Tibial nerve (tissue), 4 donors: Measurements from ENCODE around the gene RARS2. TPM values are rescaled to one million over a fixed set of nuclear protein-coding genes. Genes with fewer than 3 reads are reported as not detected.

ENCODE experiments used
- DNase-seq, 2 donors: peaks; one replicate each; pipeline ENCODE4 v3.0.0-alpha.2; 2019; ENCODE audit warnings: low spot score in 2 of 2
- H3K27ac ChIP-seq, 4 donors: fragments of 200-600 bp; sonication (generic) in 3 of 4; one replicate each; pipeline ENCODE4 v1.5.1; 2017 to 2019; ENCODE audit warnings: mild to moderate bottlenecking in 1 of 4
- H3K27me3 ChIP-seq, 2 donors: fragments of 200-600 bp; sonication (generic) in 1 of 2; one replicate each; pipeline versions ENCODE4 v1.5.1 to v1.6.0; 2017 to 2019
- H3K36me3 ChIP-seq, 3 donors: fragments of 200-600 bp; sonication (generic); one replicate each; pipeline ENCODE4 v1.5.1; 2018 to 2019
- H3K4me1 ChIP-seq, 4 donors: fragments of 200-600 bp; sonication (generic) in 3 of 4; one replicate each; pipeline ENCODE4 v1.5.1; 2017 to 2019
- H3K4me3 ChIP-seq, 4 donors: fragments of 200-600 bp; sonication (generic) in 3 of 4; one replicate each; pipeline ENCODE4 v1.5.1; 2017 to 2019; ENCODE audit warnings: mild to moderate bottlenecking in 1 of 4, moderate library complexity in 1 of 4
- H3K9me3 ChIP-seq, 4 donors: fragments of 200-600 bp; sonication (generic) in 3 of 4; one replicate each; pipeline ENCODE4 v1.5.1; 2017 to 2019
- CTCF ChIP-seq, 5 experiments: fragments of 200-600 bp in 3 of 5; fragments of 450-650 bp in 2 of 5; sonication (generic) in 3 of 5; IDR thresholded peaks; one replicate each; pipeline ENCODE4 v1.5.1; 2016 to 2019; ENCODE audit warnings: antibody characterized with exemption in 5 of 5, mild to moderate bottlenecking in 3 of 5, moderate library complexity in 2 of 5
- EP300 ChIP-seq, 2 donors: sonication (generic); formaldehyde crosslinking; IDR thresholded peaks; one replicate each; pipeline ENCODE4 v1.6.1; 2017; ENCODE audit warnings: antibody characterized with exemption in 2 of 2, mild to moderate bottlenecking in 1 of 2
- POLR2A ChIP-seq, 2 donors: fragments of 450-650 bp; IDR thresholded peaks; one replicate each; pipeline ENCODE4 v1.6.1; 2017; ENCODE audit warnings: antibody characterized with exemption in 2 of 2, mild to moderate bottlenecking in 2 of 2, moderate library complexity in 2 of 2
- WGBS, 2 donors: methylation state at CpG; one replicate each; pipeline ENCODE4 v1.1.5; 2018; 5-methylcytosine and 5-hydroxymethylcytosine counted together
- total RNA-seq, 4 donors: library from RNA; depleted of rRNA; stranded (reverse); fragments of >200 nt; gene quantifications; one replicate each; pipeline ENCODE4 v1.1.0, GENCODE V29; 2016

The RARS2 gene
- total RNA-seq, 4 donors from 2014 or later: 16.3 to 20.7 (median 18.5) TPM

- Histone ChIP-seq H3K9me3 (no peaks in the 10 kb centered on the region), H3K27me3 (no peaks in the 10 kb centered on the region), H3K4me3 (no peak overlapping the region), H3K4me1 (peaks cover 0 to 37% (median 6%) of the 10 kb centered on the region in 4 donors), H3K36me3 (peaks cover 0 to 8% (median 0%) of the 10 kb centered on the region in 3 donors), H3K27ac (no peak overlapping the region)
- 61 to 85% methylated on average over 2 of the region's 2 CpGs for WGBS, 2 donors
- DNase-seq: no peak
- TF ChIP-seq CTCF (IDR thresholded peaks at IDR 0.05) (no peak), POLR2A (IDR thresholded peaks at IDR 0.05) (no peak), EP300 (IDR thresholded peaks at IDR 0.05) (no peak)
Measured at GRCh38 chr6:87575423-87575822, 14.4 kb downstream of the RARS2 start.

GRCh38 chr6:87574237-87574804 is 15.5 kb downstream of the RARS2 start:
- H3K27ac ChIP-seq: no peak overlapping the region
- TF ChIP-seq POLR2A (IDR thresholded peaks at IDR 0.05) (no peak), EP300 (IDR thresholded peaks at IDR 0.05) (no peak), CTCF (IDR thresholded peaks at IDR 0.05) (no peak)
- WGBS, 2 donors: 55 to 71% methylated on average over 2 of the region's 2 CpGs

GRCh38 chr6:87573307-87574024 is 16.3 kb downstream of the RARS2 start:
- DNase-seq: no peak
- Histone ChIP-seq H3K27me3 (no peaks in the 10 kb centered on the region), H3K36me3 (peaks cover 0 to under 1% (median 0%) of the 10 kb centered on the region in 3 donors), H3K9me3 (no peaks in the 10 kb centered on the region), H3K4me1 (peaks cover 0 to 37% (median 6%) of the 10 kb centered on the region in 4 donors), H3K4me3 (no peak overlapping the region), H3K27ac (no peak overlapping the region)
- TF ChIP-seq EP300 (IDR thresholded peaks at IDR 0.05) (no peak), POLR2A (IDR thresholded peaks at IDR 0.05) (no peak), CTCF (IDR thresholded peaks at IDR 0.05) (no peak)
- 95% methylated on average over 5 of the region's 5 CpGs for WGBS, 2 donors

More at GRCh38 chr6:87574237-87574804, 15.5 kb downstream of the RARS2 start:
- Histone ChIP-seq H3K27me3 (no peaks in the 10 kb centered on the region), H3K4me3 (no peak overlapping the region), H3K9me3 (no peaks in the 10 kb centered on the region), H3K36me3 (no peaks in the 10 kb centered on the region), H3K4me1 (peaks cover 0 to 37% (median 6%) of the 10 kb centered on the region in 4 donors)
- no peak for DNase-seq

GRCh38 chr6:87572883-87573282 is 16.9 kb downstream of the RARS2 start:
- no peak overlapping the region for H3K27ac ChIP-seq
- no peaks in the 10 kb centered on the region for H3K9me3 ChIP-seq
- no peak overlapping the region for H3K4me3 ChIP-seq
- peaks cover 0 to 37% (median 6%) of the 10 kb centered on the region in 4 donors for H3K4me1 ChIP-seq
- no peak for DNase-seq
- H3K27me3 ChIP-seq: no peaks in the 10 kb centered on the region
- TF ChIP-seq POLR2A (IDR thresholded peaks at IDR 0.05): no peak
- no peak for TF ChIP-seq CTCF (IDR thresholded peaks at IDR 0.05)
- TF ChIP-seq EP300 (IDR thresholded peaks at IDR 0.05): no peak
- 86 to 94% methylated on average over 3 of the region's 3 CpGs for WGBS, 2 donors
- peaks cover 0 to 7% (median 0%) of the 10 kb centered on the region in 3 donors for H3K36me3 ChIP-seq

- no peaks in the 10 kb centered on the region for H3K27me3 ChIP-seq
Measured at GRCh38 chr6:87572021-87572420, 17.8 kb downstream of the RARS2 start.

More at GRCh38 chr6:87572021-87572420, 17.8 kb downstream of the RARS2 start:
- WGBS, 2 donors: 68% methylated on average over 4 of the region's 4 CpGs
- Histone ChIP-seq H3K4me1 (peaks cover 0 to 37% (median 6%) of the 10 kb centered on the region in 4 donors), H3K36me3 (peaks cover 0 to 12% (median 0%) of the 10 kb centered on the region in 3 donors), H3K4me3 (no peak overlapping the region), H3K9me3 (no peaks in the 10 kb centered on the region), H3K27ac (no peak overlapping the region)
- TF ChIP-seq EP300 (IDR thresholded peaks at IDR 0.05) (no peak), CTCF (IDR thresholded peaks at IDR 0.05) (no peak), POLR2A (IDR thresholded peaks at IDR 0.05) (no peak)
- no peak for DNase-seq
